BJ (cell line): ENCODE results near the gene MYO7B. TPM values are rescaled to one million over a fixed set of nuclear protein-coding genes. Genes with fewer than 3 reads are reported as not detected.

Source experiments
- CTCF ChIA-PET: fragments of 350-600 bp; formaldehyde crosslinking; extraction: SDS; loops from one replicate; lab custom pipeline; 2021; ENCODE audit warnings: antibody characterized with exemption, inconsistent platforms; lab: Yijun Ruan, JAX
- POLR2A ChIA-PET: fragments of 300-600 bp; sonication (Branson Sonifier 250); formaldehyde crosslinking; extraction: SDS; loops from one replicate; lab custom pipeline; 2021; ENCODE audit warnings: antibody characterized with exemption; lab: Charles Lee
- DNase-seq: peaks from one replicate; pipeline ENCODE4 v3.0.0-alpha.2; 2011; ENCODE audit warnings: low read depth
- H3K27me3 ChIP-seq: 2 replicates; pipeline ENCODE4 v1.6.0; 2011; ENCODE audit warnings: low read length; ENCODE audit not compliant: control insufficient read depth, insufficient read depth
- H3K36me3 ChIP-seq: 2 replicates; pipeline ENCODE4 v1.5.1; 2011; ENCODE audit warnings: low read length; ENCODE audit not compliant: control insufficient read depth, insufficient read depth
- H3K4me3 ChIP-seq: 2 replicates; pipeline ENCODE4 v1.5.1; 2011; ENCODE audit warnings: low read depth, mild to moderate bottlenecking, control low read depth, low read length
- CTCF ChIP-seq: IDR thresholded peaks from 2 replicates; pipeline ENCODE4 v1.5.1; 2011; ENCODE audit warnings: low read depth, mild to moderate bottlenecking, control low read depth, inconsistent platforms, low read length, moderate library complexity; ENCODE audit not compliant: insufficient read depth
- polyA plus RNA-seq: library from polyadenylated mRNA; depleted of rRNA; stranded (reverse); fragments of >200 nt; gene quantifications from 2 replicates; pipeline ENCODE4 v1.2.3, GENCODE V29; 2011

MYO7B gene
- polyA plus RNA-seq, 1 experiment: 0.36 TPM

- CTCF ChIA-PET: interaction anchor here (1.2 to 1.4 kb wide), 3 partner anchors 17 to 42 kb away, joined by 3 to 5 read pairs (median 5); no protein-coding TSS in a partner anchor
- no peak overlapping the region for H3K4me3 ChIP-seq
- no peak for TF ChIP-seq CTCF
- H3K36me3 ChIP-seq: no peaks in the 10 kb centered on the region
- no peaks in the 10 kb centered on the region for H3K27me3 ChIP-seq
- no peak for DNase-seq
- POLR2A ChIA-PET: no interaction called here
These were observed 97.4 kb downstream of the MYO7B start for GRCh38 chr2:127632592-127633489.

DNA sequence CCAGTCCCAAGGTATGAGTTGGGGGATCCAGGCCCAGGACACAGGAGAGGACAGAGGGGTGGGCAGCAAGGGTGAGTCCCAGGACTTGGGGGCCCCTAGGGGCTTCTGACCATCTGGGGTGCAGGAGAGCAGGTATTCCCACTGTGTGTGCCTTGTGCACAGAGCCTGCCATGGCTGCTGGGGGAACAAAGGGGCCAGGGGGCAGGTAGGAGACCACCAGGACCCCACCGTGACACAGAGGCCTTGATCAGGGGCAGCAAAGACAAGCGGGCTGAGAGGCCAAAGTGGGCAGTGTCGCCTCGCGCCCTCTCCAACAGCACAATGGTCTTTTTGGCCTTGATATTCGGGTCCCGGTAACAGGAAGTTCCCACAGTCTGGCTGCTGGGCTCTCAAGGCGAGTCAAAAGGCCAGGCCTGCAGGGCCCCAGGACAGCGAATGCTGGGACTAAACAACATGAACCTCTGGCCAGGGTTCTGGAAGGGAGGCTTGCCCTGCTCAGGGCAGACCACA lies 98.1 kb downstream of the MYO7B start:
- H3K27me3 ChIP-seq: no peaks in the 10 kb centered on the region
- no peak for TF ChIP-seq CTCF
- CTCF ChIA-PET: no interaction called here
- no peak overlapping the region for H3K4me3 ChIP-seq
- POLR2A ChIA-PET: no interaction called here
- H3K36me3 ChIP-seq: peaks cover 1% of the 10 kb centered on the region
- no peak for DNase-seq

- ChIA-PET CTCF (no interaction called here), POLR2A (no interaction called here)
- H3K36me3 ChIP-seq: peaks cover 5% of the 10 kb centered on the region
- TF ChIP-seq CTCF: no peak
- DNase-seq: no peak
- no peak overlapping the region for H3K4me3 ChIP-seq
- no peaks in the 10 kb centered on the region for H3K27me3 ChIP-seq
These were observed 98.7 kb downstream of the MYO7B start for GRCh38 chr2:127634066-127634617.

DNA sequence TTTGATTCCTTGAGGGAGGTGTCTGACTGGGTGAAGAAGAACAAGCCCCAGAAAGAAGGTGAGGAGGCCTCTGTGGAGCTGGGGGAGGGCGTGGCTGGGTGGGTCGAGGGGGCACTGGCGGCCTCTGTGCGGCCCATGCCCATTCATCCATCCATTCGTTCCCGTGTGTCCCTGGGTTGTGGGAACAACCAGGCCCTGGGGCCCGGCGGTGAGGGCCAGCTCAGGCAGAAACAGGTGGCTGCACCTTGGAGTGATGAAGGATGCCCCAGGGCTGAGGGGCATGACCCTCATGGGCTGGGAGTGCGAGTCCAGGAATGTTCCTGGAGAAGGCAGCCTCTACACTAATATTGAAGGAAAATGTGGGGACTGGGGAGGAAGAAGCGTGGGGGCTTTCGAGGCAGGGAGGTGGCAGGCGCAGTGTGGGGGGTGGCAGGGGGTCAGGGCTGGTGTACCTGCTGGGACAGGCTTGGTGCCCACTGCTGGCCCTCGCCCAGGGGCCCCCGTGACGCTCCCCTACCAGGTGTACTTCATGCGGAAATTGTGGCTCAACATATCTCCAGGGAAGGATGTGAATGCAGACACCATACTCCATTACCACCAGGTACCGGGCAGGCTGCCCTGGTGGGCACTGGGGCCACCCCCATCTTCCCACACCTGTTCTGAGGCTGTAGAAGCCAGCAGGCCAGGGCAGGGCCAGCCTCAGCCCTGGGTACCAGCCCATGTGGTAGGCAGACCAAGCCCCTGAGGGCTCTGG lies 99.3 kb downstream of the MYO7B start:
- Histone ChIP-seq H3K4me3 (no peak overlapping the region), H3K36me3 (peaks cover 7% of the 10 kb centered on the region), H3K27me3 (no peaks in the 10 kb centered on the region)
- ChIA-PET POLR2A (no interaction called here), CTCF (no interaction called here)
- no peak for DNase-seq
- no peak for TF ChIP-seq CTCF
